NCI-H1092 (cell line): ENCODE results near the gene AKTIP.
"Not testable (repeated sequence)": the region's sequence is repeated elsewhere in the genome, so short reads cannot be mapped to it uniquely, and the experiment has no call there.

ENCODE experiments used
- DNase-seq: peaks from one replicate; lab custom pipeline; 2025; lab: John Stamatoyannopoulos, UW

Gene AKTIP

GRCh38 chr16:53502331-53503269 lies at the start of gene AKTIP:
AKTIP (minus strand) TSS chr16:53503209; CDS start chr16:53500259, 2,950 bp downstream.
- DNase-seq, result no peak

GRCh38 chr16:53549970-53550690 lies 47.1 kb upstream of the AKTIP start:
- DNase-seq, result peak; percentile 81

GRCh38 chr16:53546988-53547391 lies 44.0 kb upstream of the AKTIP start:
- DNase-seq, result no peak

- DNase-seq, result no peak
Observed at GRCh38 chr16:53545433-53545832, 42.4 kb upstream of the AKTIP start.

GRCh38 chr16:53542283-53542682 lies 39.3 kb upstream of the AKTIP start:
- no peak for DNase-seq

- DNase-seq, result no peak
Observed at GRCh38 chr16:53541326-53541725, 38.3 kb upstream of the AKTIP start.

- DNase-seq, result not testable (repeated sequence)
Observed at GRCh38 chr16:53539759-53540718, 37.0 kb upstream of the AKTIP start.

- DNase-seq, result not testable (repeated sequence)
Observed at GRCh38 chr16:53539346-53539745, 36.3 kb upstream of the AKTIP start.

GRCh38 chr16:53537626-53538025 lies 34.6 kb upstream of the AKTIP start:
- DNase-seq, result no peak

- DNase-seq, result no peak
Observed at GRCh38 chr16:53534206-53534605, 31.2 kb upstream of the AKTIP start.

GRCh38 chr16:53530741-53531140 lies 27.7 kb upstream of the AKTIP start:
- DNase-seq, result no peak

- DNase-seq, result peak; percentile 44
Observed at GRCh38 chr16:53530046-53530445, 27.0 kb upstream of the AKTIP start.

- peak; percentile 28 for DNase-seq
Observed at GRCh38 chr16:53529513-53529912, 26.5 kb upstream of the AKTIP start.

- DNase-seq, result no peak
Observed at GRCh38 chr16:53528797-53529196, 25.8 kb upstream of the AKTIP start.

GRCh38 chr16:53523971-53524548 lies 21.1 kb upstream of the AKTIP start:
- DNase-seq, result no peak

GRCh38 chr16:53523126-53523804 lies 20.3 kb upstream of the AKTIP start:
- DNase-seq, result no peak

- DNase-seq, result no peak
Observed at GRCh38 chr16:53519417-53520091, 16.5 kb upstream of the AKTIP start.

- DNase-seq, result no peak
Observed at GRCh38 chr16:53518550-53519416, 15.8 kb upstream of the AKTIP start.

- DNase-seq, result no peak
Observed at GRCh38 chr16:53517851-53518250, 14.8 kb upstream of the AKTIP start.
